ENCODE measurements around the gene FFAR3. TPM values are rescaled to one million over a fixed set of nuclear protein-coding genes. Genes with fewer than 3 reads are reported as not detected.

FFAR3 gene
- total and polyA plus RNA-seq, 2 donors (not counting 3 experiments of a cell fraction or from before 2014, with no cell fraction given): not detected

DNA sequence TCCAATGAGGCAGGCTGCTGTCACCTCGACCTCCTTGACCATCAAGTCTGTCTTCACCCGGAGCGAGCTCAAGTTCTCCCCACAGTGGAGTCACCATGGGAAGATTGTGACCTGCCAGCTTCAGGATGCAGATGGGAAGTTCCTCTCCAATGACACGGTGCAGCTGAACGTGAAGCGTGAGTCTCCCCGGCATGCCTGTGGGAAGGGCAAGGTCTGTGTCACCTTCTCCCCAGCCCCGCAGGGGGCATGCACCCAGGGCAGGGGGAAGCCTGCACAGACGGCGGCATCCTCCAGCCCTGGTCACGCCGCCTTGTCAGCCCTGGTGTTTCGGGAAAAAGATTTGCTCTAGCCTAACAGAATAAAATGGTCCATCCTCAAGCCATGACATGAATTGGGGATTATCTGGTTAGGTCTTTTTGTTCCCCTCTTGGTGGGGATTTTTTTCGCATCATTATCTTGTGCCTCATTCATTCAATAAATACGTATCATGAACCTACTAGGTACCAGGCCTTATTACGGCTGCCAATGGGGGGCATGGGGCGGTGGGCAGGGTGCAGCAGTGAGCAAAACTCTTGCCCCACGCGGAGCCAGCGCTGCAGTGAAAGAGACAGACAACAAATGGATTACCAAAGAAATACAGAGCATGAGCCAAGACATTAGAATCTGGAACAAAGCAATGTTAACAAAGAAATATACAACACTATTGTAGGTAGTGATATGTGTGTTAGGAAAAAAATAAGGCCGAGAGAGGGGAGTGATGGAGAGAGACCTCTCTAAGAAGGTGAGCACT, 21.9 kb upstream of the FFAR3 start:
- Histone ChIP-seq H3K36me3 (ENCODE audit: control insufficient read depth in 2 of 2, extremely low read depth in 1 of 2, insufficient read depth in 2 of 2, low read length in 2 of 2) (no peaks in the 10 kb centered on the region), H3K9me3 (replicated peaks; ENCODE audit: control insufficient read depth, insufficient read depth, low read length) (no peaks in the 10 kb centered on the region), H3K9ac (replicated peaks; ENCODE audit: extremely low read depth, insufficient read depth, low read length) (no peak overlapping the region), H3K4me3 (replicated peaks in 1 of 3; ENCODE audit: insufficient read depth in 1 of 3, low read depth in 1 of 3, low read length in 3 of 3) (no peak overlapping the region), H3K4me1 (ENCODE audit: control insufficient read depth, extremely low read depth, insufficient read depth, low read length) (no peaks in the 10 kb centered on the region), H2AFZ (ENCODE audit: low read depth, low read length) (no peak overlapping the region), H3K27ac (ENCODE audit: insufficient read depth, low read depth, low read length) (no peak overlapping the region), H3K4me2 (ENCODE audit: insufficient read depth, low read length) (no peak overlapping the region), H3K27me3 (ENCODE audit: control insufficient read depth in 2 of 2, insufficient read depth in 2 of 2, low read length in 2 of 2) (no peaks in the 10 kb centered on the region), H3K9me1 (replicated peaks; ENCODE audit: control insufficient read depth, extremely low read depth, insufficient read depth, low read length) (no peaks in the 10 kb centered on the region), H3K79me2 (ENCODE audit: control insufficient read depth, insufficient read depth, low read length) (no peaks in the 10 kb centered on the region), H4K20me1 (replicated peaks; ENCODE audit: control insufficient read depth, extremely low read depth, insufficient read depth, low read length) (no peaks in the 10 kb centered on the region)
- POLR2A ChIA-PET: no interaction called here
- BruUV-seq (replicated peaks): no TSS peak
- CTCF ChIA-PET: no interaction called here
- intact Hi-C loops (cut with micrococcal nuclease): no loop called here
- FAIRE-seq: no peak
- dilution Hi-C loops (cut with MboI; ENCODE audit: extremely low pct_ligation_motif_present, low sequenced_read_pairs): no loop called here
- no peak for DNase-seq (ENCODE audit: low read depth, low spot score)
- TF ChIP-seq GATA2 (IDR thresholded peaks at IDR 0.05; ENCODE audit: insufficient read depth, insufficient read length, low read depth, low read length) (no peak), FOS (IDR thresholded peaks at IDR 0.05; ENCODE audit: borderline replicate concordance, insufficient read depth, low read length) (no peak), JUN (IDR thresholded peaks at IDR 0.05; ENCODE audit: borderline replicate concordance, insufficient read depth, insufficient read length, low read depth) (no peak), MYC (IDR thresholded peaks at IDR 0.05; ENCODE audit: low read depth, low read length) (no peak), POLR2A (IDR thresholded peaks at IDR 0.05; ENCODE audit: low read depth, low read length) (no peak), POLR2AphosphoS5 (IDR thresholded peaks at IDR 0.05; ENCODE audit: insufficient read depth, low read depth, low read length) (no peak), EZH2 (IDR thresholded peaks at IDR 0.05; ENCODE audit: borderline replicate concordance, low read depth, low read length, severe bottlenecking) (no peak)
- TF ChIP-seq, protein P1, sequence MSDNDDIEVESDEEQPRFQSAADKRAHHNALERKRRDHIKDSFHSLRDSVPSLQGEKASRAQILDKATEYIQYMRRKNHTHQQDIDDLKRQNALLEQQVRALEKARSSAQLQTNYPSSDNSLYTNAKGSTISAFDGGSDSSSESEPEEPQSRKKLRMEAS (IDR thresholded peaks at IDR 0.05; ENCODE audit: insufficient read depth, insufficient read length): no peak
- TF ChIP-seq, protein P2, sequence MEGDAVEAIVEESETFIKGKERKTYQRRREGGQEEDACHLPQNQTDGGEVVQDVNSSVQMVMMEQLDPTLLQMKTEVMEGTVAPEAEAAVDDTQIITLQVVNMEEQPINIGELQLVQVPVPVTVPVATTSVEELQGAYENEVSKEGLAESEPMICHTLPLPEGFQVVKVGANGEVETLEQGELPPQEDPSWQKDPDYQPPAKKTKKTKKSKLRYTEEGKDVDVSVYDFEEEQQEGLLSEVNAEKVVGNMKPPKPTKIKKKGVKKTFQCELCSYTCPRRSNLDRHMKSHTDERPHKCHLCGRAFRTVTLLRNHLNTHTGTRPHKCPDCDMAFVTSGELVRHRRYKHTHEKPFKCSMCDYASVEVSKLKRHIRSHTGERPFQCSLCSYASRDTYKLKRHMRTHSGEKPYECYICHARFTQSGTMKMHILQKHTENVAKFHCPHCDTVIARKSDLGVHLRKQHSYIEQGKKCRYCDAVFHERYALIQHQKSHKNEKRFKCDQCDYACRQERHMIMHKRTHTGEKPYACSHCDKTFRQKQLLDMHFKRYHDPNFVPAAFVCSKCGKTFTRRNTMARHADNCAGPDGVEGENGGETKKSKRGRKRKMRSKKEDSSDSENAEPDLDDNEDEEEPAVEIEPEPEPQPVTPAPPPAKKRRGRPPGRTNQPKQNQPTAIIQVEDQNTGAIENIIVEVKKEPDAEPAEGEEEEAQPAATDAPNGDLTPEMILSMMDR (IDR thresholded peaks at IDR 0.05; ENCODE audit: extremely low read depth in 1 of 2, insufficient read depth in 1 of 2, low read depth in 1 of 2, low read length in 2 of 2): no peak

Data from endothelial cell of umbilical vein (primary cell).